B cell (primary cell): Measurements from ENCODE around the gene KIDINS220.

Source experiments
- CTCF ChIP-seq: fragments of 200-600 bp; IDR thresholded peaks from one replicate; pipeline ENCODE4 v1.8.0; 2022; ENCODE audit warnings: antibody characterized with exemption, mild to moderate bottlenecking
- EZH2 ChIP-seq: IDR thresholded peaks from 2 replicates; pipeline ENCODE4 v1.6.1; 2012; ENCODE audit warnings: borderline replicate concordance, low read depth, mild to moderate bottlenecking, moderate library complexity, low read length; ENCODE audit not compliant: insufficient read depth, poor library complexity, severe bottlenecking

GRCh38 chr2:8805278-8806210, 31.9 kb downstream of the KIDINS220 start:
- TF ChIP-seq CTCF (no peak), EZH2 (no peak)
